HS-5 (cell line): ENCODE results near the gene CADPS2.
A peak's percentile ranks its signal among the peaks of the same experiment; 100 is the strongest.
"Not testable (repeated sequence)": the region's sequence is repeated elsewhere in the genome, so short reads cannot be mapped to it uniquely, and the experiment has no call there.

Experiments
- DNase-seq: peaks from one replicate; pipeline ENCODE4 v3.0.0-alpha.2; 2012; ENCODE audit warnings: low read depth

CADPS2 gene

DNA sequence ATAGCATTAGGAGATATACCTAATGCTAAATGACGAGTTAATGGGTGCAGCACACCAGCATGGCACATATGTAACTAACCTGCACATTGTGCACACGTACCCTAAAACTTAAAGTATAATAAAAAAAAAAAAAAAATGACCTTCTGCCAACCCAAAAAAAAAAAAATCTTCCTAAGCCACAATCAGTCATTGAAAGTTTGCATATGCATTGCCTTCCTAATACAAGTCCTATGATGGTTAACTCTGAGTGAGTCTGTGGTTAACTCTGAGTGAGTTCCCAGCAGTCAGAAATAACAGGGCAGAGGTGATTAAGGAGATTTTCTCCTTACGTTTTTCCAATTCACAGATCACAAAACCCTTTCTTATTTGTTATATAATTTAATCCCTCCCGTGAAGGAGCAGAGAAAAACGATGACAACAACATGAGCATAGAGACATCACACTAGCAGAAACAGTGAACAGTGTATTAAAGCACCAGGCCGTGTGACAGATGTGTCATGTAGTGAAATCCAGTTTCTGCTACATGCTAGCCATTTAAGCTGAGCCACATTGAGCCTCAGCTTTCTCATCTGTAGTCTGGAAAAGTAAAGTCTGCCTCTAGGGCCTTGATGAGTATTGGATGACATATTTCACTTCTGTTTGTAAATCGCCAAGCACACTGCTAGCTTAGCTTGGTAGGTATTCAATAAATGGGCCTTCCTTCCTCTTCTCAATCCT, 176.2 kb downstream of the CADPS2 start:
- DNase-seq: no peak

DNA sequence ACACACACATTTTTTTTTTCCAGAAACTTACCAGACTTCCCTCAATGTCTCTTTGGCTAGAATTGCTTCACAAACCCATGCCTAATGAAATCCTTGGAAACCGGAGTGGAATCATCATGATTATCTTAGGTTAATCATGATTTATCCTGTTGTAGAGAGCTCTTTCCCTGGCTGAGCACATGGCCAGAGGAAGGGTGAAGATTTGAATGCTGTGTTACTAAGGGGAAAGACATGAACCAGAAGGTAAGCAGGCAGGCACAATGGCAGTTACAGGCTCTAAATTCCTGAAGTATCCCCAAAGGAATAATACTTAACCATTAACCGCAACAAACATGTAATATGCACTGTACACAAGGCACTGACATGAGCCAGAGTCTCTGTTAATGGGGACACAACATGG, 179.4 kb downstream of the CADPS2 start:
- no peak for DNase-seq

- DNase-seq: no peak
Measured at GRCh38 chr7:122702872-122703510, 183.3 kb downstream of the CADPS2 start, which contains the start of gene RNF148. Gene RNF148 (minus strand): TSS chr7:122702922. CDS start chr7:122702750, 172 bp downstream.

DNA sequence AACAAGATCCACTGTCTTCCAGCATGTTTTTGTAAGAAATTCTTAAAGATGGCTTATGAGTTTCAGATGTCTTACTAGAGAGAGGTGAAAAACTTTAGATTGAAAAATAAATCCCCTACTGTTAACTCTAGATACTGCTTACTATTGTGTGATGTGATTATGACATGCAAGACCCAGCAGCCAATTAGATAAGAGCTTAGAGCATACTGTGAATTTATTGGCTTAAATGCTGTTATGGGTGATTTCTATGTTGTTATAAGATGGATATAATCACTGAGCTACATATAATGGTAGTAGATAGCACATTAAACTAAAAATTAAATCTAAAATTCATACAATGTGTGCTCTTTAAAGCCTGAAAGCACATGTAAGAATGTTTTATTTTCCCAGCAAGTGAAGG, 187.2 kb downstream of the CADPS2 start, which contains the start of gene RNF133:
RNF133 (minus strand) TSS at position 101 of the 400 bp plus-strand sequence. CDS start 199 bp downstream, outside the sequence.
- DNase-seq: no peak

GRCh38 chr7:122695816-122696215, 190.4 kb downstream of the CADPS2 start:
- DNase-seq: no peak

DNA sequence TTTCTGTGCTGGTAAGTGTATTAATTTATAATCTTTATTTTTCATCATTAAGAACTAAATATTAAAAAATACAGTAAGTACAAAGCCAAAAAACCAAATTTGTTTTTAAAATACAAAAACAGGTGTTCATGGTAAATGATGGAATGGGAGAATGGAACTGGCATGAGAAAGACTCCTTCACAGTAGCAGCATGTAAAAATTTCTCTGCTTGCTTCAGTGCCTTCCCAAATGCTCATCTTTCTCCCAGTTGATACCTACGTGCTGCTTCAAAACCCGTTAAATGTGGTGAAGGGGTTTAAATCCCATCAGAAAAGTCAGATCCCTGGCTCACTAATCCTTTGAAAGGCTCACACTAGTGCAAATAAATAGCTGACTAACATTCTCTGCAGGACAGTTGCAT, 191.6 kb downstream of the CADPS2 start:
- no peak for DNase-seq

GRCh38 chr7:122692769-122693309, 193.4 kb downstream of the CADPS2 start:
- DNase-seq: no peak

GRCh38 chr7:122691569-122692235, 194.6 kb downstream of the CADPS2 start:
- no peak for DNase-seq

DNA sequence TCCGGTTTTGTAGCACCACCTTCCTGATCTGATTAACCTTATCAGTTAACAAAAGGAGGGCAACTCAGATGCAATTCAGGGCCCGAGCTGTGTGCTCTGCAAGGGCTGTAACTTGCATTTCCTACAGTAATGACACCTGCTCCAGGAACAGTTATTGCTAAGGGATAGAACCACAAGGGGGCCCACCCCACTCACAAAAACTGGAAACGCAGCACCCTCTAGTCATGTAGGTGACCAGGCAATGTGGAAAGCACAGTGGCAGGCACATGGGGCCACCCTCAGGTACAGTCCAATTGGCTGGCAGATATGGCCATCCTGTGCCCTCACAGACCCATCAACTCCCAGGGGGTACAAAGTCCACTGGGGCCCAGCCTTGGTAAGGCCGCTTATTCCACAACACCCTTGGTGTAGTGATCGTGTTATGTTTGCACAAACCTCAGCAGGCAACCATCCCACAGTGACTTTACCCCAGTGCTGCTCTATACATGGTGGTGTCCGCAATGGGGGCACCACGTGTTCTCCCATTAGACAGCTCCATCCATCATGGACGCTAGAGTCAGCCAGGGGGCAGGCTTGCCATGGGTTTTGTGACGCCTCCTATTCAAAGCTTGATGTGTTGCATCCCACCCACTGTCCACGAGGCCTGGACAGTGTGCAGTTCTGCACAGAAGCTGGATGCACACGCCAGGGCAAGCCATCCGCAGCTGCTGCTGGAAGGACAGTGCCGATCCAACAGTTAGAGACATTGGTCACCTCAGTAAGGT, 196.7 kb downstream of the CADPS2 start:
- DNase-seq: no peak

- DNase-seq: no peak
Measured at GRCh38 chr7:122688400-122688998, 197.8 kb downstream of the CADPS2 start.

GRCh38 chr7:122686360-122686878, 199.8 kb downstream of the CADPS2 start:
- no peak for DNase-seq

- DNase-seq: no peak
Measured at GRCh38 chr7:122684504-122684903, 201.8 kb downstream of the CADPS2 start.

DNA sequence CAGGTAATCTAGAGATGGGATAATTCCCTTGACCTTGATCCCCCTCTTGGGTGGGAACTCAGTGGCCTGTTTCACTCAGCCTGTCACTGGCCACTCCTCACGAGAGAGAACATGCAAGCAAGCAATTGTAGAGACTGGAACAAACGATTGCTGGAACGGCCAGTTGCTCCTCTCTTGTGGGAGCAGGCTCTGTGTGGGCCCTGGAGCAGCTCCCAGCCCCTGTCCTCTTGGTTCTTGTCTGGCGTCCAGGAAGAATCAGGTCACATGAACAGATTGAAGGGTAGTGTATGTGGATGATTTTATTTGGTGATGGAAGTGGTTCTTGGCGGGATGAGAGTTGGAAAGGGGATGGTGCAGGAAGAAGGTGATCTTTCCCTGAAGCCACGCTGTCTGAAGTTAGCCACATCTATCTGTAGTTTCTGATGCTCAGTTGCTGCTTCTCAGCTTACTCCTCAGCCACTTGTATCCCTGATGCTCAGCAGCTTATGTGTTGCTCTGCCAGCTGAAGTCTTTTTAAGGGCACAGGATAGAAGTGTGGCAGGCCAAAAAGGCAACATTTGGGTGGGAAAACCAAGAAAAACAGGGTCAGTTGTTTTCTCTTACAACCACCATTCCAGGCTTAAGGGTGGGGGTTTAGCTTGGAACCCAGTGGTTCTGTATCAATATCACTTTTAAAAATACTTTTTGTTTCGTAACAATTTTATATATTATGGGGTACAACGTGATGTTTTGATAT, 203.3 kb downstream of the CADPS2 start:
- DNase-seq: no peak

- not testable (repeated sequence) for DNase-seq
Measured at GRCh38 chr7:122681186-122681585, 205.1 kb downstream of the CADPS2 start.

DNA sequence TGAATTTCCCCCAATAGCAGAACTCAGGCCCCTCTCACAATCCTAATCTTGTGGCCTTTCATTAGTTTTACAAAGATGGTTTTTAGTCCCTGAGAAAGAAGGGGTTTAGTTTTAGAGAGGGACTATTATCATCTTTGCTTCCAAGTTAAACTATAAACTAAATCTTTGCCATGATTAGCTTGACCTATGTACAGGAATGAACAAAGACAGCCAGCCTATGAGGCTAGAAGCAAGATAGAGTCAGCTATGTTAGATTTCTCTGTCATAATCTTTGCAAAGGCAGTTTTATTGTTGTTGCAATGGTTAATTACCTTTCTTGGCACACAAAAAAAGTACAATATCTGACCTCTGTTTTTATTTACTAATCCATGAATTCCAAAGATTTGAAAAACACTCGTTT, 206.4 kb downstream of the CADPS2 start:
- DNase-seq: no peak

DNA sequence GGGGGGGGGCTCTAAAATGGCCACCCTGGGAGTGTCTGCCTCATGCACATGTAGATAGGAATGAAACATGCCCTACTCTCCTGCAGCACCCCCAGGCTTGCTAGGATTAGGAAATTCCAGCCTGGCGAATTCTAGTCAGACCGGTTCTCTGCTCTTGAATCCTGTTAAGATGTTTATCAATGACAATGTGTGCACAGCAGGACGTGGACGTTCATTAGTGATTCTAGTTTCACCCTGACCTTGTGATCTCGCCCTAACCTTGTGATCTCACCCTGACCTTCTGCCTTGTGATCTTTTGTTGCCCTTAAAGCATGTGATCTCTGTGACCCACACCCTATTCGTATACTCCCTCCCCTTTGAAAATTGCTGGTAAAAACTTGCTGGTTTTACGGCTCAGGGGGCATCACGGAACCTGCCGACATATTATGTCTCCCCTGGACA, 207.0 kb downstream of the CADPS2 start:
- not testable (repeated sequence) for DNase-seq

DNA sequence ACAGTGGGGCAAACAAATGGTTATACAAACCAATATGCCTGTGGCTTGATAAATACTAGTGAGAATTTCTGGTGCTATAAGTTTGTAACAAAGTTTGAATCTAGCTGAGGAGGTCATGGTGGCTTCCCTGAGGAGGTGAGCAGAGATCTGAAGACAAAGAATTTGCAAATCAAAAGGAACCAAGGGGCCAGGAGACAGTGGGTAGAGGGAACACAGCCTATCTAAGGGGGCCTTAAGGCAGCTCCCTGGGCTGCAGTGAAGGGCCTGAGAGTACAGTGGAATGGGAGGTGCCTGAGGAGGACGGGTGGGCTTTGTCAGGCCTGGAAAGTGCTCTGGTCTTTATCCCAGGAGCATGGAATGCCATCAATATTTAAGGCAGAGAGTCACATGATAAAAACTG, 209.1 kb downstream of the CADPS2 start:
- DNase-seq: no peak

GRCh38 chr7:122676466-122676865, 209.8 kb downstream of the CADPS2 start:
- no peak for DNase-seq

DNA sequence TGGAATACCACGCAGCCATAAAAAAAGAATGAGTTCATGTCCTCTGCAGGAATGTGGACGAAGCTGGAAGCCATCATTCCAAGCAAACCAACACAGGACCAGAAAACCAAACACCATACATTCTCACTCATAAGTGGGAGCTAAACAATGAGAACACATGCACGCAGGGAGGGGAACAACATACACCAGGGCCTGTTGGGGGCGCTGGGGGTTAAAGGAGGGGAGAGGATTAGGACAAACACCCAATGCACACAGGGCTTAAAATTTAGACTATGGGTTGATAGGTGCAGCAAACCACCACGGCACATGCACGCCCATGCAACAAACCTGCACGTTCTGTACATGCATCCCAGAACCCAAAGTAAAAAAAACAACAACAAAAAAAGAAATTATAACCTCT, 210.6 kb downstream of the CADPS2 start:
- no peak for DNase-seq

GRCh38 chr7:122675011-122675410, 211.2 kb downstream of the CADPS2 start:
- DNase-seq: peak; percentile 3
